Measurements from ENCODE around the gene WWOX.

The WWOX gene

DNA sequence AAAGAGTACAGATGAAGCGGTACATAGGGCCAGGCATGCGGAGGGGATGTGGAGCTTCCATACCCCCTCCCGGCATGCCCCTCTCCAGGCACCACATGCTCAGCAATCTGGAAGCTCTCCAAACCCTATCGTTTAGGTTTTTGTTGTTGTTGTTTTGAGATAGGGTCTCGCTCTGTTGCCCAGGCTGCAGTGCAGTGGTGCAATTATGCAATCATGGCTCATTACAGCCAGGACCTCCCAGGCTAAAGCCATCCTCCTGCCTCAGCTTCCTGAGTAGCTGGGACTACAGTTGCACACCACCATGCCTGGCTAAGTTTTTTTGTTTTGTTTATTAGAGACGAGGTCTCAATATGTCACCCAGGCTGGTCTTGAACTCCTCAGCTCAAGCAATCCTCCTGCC, 50.8 kb downstream of the WWOX start:
- no peak for TF ChIP-seq POLR2AphosphoS5 (IDR thresholded peaks at IDR 0.05; ENCODE audit: low read depth, low read length)

DNA sequence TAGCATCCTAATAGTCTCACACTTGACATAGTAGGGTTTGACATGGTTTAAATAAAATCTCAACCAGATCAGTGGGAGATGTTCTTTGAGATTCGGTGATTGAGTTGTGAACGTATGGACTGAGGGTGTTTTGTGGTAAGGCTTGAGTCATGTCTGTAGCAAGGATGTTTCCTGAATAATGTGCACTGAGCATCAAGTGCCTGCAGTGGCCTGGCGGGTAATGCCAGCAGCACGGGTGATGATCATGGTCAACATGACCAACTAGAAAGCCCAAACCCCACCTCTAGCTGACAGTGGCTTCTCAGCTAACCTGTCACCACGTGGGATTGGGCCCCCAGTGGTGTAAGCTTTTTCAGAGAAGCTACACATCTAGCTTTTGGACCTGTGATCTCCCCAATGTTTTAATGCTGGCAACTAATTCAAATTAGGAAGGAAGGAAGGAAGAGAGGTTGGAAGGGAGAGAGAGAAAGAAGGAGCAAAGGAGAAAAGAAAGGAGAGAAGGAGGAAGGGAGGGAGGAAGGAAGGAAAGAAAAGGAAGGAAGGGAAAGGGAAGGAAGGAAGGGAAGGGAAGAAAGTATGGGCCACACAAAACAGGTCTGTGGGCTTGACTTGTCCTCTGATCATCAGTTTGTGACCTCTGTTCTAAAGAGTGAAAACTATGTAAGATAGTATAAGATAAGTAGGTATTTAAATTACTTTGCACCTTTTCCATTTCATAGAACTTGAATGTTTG, 55.4 kb downstream of the WWOX start:
- TF ChIP-seq POLR2AphosphoS5 (IDR thresholded peaks at IDR 0.05; ENCODE audit: low read depth, low read length) (no peak), TAF1 (IDR thresholded peaks at IDR 0.05; ENCODE audit: borderline replicate concordance, insufficient read depth, low read length) (no peak), FOXP2 (optimal IDR thresholded peaks at IDR 0.05; ENCODE audit: borderline replicate concordance, extremely low read depth, extremely low read length, insufficient read depth) (no peak), SIN3A (IDR thresholded peaks at IDR 0.05; ENCODE audit: borderline replicate concordance, insufficient read depth, low read length) (no peak)
- TF ChIP-seq, protein P1, sequence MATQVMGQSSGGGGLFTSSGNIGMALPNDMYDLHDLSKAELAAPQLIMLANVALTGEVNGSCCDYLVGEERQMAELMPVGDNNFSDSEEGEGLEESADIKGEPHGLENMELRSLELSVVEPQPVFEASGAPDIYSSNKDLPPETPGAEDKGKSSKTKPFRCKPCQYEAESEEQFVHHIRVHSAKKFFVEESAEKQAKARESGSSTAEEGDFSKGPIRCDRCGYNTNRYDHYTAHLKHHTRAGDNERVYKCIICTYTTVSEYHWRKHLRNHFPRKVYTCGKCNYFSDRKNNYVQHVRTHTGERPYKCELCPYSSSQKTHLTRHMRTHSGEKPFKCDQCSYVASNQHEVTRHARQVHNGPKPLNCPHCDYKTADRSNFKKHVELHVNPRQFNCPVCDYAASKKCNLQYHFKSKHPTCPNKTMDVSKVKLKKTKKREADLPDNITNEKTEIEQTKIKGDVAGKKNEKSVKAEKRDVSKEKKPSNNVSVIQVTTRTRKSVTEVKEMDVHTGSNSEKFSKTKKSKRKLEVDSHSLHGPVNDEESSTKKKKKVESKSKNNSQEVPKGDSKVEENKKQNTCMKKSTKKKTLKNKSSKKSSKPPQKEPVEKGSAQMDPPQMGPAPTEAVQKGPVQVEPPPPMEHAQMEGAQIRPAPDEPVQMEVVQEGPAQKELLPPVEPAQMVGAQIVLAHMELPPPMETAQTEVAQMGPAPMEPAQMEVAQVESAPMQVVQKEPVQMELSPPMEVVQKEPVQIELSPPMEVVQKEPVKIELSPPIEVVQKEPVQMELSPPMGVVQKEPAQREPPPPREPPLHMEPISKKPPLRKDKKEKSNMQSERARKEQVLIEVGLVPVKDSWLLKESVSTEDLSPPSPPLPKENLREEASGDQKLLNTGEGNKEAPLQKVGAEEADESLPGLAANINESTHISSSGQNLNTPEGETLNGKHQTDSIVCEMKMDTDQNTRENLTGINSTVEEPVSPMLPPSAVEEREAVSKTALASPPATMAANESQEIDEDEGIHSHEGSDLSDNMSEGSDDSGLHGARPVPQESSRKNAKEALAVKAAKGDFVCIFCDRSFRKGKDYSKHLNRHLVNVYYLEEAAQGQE (IDR thresholded peaks at IDR 0.05; ENCODE audit: insufficient read depth in 1 of 2, low read depth in 2 of 2, low read length in 2 of 2), result no peak

DNA sequence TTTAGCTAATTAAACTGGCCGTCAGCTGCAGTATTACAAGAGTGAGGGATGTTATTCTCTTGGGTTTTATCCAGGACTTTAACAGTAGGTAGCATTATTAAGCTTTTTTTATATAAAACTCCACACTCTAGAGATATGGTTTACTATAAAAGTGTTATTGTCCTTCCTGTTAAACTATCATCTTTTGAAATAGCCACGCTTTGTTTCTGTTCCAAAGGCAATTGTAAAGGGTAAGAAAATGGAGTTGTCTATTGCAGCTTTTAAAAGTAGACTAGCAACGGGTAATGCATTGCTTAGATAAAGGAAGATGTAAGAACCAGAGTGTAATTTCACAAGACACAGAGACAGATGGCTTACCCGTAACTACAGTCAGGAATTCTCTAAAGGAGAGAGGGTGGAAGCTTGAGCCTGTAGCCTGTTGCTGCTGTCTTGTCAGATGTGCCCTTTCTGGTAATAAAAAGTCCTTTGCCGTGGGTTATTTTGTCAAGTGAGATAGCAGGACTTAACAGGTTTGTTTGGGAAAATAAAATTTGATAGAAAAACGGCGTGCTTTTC, 56.4 kb downstream of the WWOX start:
- TF ChIP-seq, protein P1 (IDR thresholded peaks at IDR 0.05; ENCODE audit: insufficient read depth in 1 of 2, low read depth in 2 of 2, low read length in 2 of 2), result no peak
- no peak for TF ChIP-seq SIN3A (IDR thresholded peaks at IDR 0.05; ENCODE audit: borderline replicate concordance, insufficient read depth, low read length)
- TF ChIP-seq POLR2AphosphoS5 (IDR thresholded peaks at IDR 0.05; ENCODE audit: low read depth, low read length), result no peak
- TF ChIP-seq TAF1 (IDR thresholded peaks at IDR 0.05; ENCODE audit: borderline replicate concordance, insufficient read depth, low read length), result no peak
- no peak for TF ChIP-seq FOXP2 (optimal IDR thresholded peaks at IDR 0.05; ENCODE audit: borderline replicate concordance, extremely low read depth, extremely low read length, insufficient read depth)

DNA sequence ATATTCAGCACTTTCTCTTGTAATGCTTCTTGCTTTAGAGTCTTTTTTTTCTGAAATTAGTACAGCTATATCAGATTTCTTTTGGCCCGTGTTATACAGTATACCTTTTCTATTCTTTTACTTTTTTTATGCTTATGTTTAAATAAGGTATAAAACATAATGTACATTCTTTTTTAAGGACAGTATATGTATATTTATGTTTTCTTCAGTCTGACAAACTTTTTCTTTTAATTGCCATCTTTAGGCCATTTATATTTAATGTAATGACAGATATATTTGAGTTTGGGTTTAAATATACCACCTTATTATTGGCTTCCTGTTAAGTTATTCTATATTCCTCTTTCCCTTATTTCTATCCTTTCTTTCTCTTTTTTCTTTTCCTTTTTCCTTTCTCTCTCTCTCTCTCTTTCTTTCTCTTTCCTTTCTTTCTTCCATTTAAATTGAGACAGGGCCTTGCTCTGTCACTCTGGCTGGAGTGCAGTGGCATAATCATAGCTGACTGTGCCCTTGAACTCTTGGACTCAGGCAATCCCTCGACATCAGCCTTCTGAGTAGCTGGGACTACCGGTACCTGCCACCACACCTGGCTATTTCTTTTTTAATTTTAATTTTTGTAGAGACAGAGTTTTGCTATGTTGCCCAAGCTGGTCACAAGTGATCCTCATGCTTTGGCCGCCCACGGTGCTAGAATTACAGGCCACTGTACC, 61.7 kb downstream of the WWOX start:
- TF ChIP-seq, protein P1 (IDR thresholded peaks at IDR 0.05; ENCODE audit: insufficient read depth in 1 of 2, low read depth in 2 of 2, low read length in 2 of 2), result no peak
- no peak for TF ChIP-seq POLR2AphosphoS5 (IDR thresholded peaks at IDR 0.05; ENCODE audit: low read depth, low read length)
- no peak for TF ChIP-seq FOXP2 (optimal IDR thresholded peaks at IDR 0.05; ENCODE audit: borderline replicate concordance, extremely low read depth, extremely low read length, insufficient read depth)
- TF ChIP-seq TAF1 (IDR thresholded peaks at IDR 0.05; ENCODE audit: borderline replicate concordance, insufficient read depth, low read length), result no peak
- no peak for TF ChIP-seq SIN3A (IDR thresholded peaks at IDR 0.05; ENCODE audit: borderline replicate concordance, insufficient read depth, low read length)

DNA sequence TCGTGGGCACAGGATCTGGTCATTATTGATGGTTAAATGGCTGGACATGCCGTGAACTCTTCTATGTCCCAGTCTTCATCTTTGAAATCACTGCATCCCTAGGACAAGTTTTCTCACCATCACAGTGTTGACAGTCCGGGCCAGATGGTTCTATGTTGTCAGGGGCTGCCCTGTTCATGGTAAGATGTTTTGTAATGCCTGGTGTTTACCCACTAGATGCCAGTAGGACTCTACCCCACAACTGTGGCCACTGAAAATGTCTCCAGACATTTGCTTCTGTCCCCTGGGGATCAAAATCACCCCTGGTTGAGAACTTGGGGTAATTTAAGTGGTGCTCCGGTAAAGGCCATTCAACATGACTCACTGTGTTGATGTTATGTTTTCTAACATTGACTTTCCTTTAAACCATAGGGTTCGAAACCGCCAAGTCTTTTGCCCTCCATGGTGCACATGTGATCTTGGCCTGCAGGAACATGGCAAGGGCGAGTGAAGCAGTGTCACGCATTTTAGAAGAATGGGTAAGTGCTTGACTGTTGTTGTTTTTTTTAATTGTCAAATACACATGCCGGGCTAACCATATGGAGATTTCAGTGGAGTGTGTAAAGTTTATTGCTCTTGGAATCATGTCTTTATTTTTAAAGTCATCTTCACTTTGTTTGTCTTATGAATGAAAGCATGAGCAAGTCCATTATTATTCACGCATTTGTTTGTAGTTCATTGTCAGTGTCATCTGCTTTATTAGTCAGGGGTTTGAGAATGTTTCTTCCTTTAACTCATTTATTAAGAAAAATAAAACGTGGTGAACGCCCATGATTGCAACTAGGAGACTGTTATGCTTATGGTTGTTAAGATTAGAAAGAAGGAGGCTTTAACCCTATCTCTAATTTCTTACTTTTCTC, 64.6 kb downstream of the WWOX start:
- TF ChIP-seq TAF1 (IDR thresholded peaks at IDR 0.05; ENCODE audit: borderline replicate concordance, insufficient read depth, low read length) (no peak), SIN3A (IDR thresholded peaks at IDR 0.05; ENCODE audit: borderline replicate concordance, insufficient read depth, low read length) (no peak), POLR2AphosphoS5 (IDR thresholded peaks at IDR 0.05; ENCODE audit: low read depth, low read length) (no peak), FOXP2 (optimal IDR thresholded peaks at IDR 0.05; ENCODE audit: borderline replicate concordance, extremely low read depth, extremely low read length, insufficient read depth) (no peak)
- TF ChIP-seq, protein P1 (IDR thresholded peaks at IDR 0.05; ENCODE audit: insufficient read depth in 1 of 2, low read depth in 2 of 2, low read length in 2 of 2), result no peak
